NCI-H2081 treated with DMSO at 0.1 percent for 48 hours (cell line): ENCODE measurements around the gene TWSG1.

Experiments used
- DNase-seq: peaks from one replicate; lab custom pipeline; 2025; lab: John Stamatoyannopoulos, UW

Gene TWSG1

GRCh38 chr18:9334329-9334972 is at the start of gene TWSG1:
Gene TWSG1 (plus strand): TSS chr18:9334773. CDS start chr18:9337230, 2,457 bp downstream.
- DNase-seq, result no peak

DNA sequence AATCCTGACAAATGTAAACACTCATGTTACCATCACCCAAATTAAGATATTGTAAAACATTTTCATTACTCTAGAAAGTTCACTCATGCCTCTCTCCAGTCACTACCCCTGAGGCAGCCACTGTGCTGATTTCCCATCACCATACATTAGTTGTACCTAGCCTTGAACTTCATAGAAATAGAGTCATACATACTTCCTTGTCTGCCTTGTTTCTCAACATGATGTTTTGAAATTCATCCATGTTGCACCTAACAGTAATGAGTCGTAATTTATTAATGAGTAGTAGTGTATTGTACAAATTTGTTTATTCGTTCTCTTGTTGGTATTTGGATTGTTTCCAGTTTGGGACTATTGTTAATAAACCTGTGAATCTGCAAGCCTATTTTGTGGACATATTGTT is 49.0 kb upstream of the TWSG1 start:
- DNase-seq, result no peak

DNA sequence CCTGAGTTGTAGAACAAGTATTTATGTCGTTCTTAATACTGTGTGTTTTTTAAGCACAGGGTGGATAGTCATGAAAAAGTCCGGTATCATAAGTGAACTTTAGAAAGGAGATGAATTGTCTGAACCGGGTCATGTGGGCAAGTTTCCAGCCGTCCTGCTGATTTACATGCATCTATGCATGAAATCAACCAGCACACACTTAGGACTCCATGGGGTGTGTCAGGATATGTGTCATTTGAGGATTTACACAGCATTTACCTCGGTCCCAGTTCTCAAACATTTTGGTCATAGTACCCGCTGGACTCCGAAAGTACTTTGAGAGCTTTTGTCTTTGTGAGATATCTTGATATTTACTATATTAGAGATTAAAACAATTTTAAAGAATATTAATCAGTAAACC is 47.5 kb upstream of the TWSG1 start:
- no peak for DNase-seq

- no peak for DNase-seq
These were observed 44.9 kb upstream of the TWSG1 start for GRCh38 chr18:9289698-9290097.

GRCh38 chr18:9290156-9290555 is 44.4 kb upstream of the TWSG1 start:
- no peak for DNase-seq

DNA sequence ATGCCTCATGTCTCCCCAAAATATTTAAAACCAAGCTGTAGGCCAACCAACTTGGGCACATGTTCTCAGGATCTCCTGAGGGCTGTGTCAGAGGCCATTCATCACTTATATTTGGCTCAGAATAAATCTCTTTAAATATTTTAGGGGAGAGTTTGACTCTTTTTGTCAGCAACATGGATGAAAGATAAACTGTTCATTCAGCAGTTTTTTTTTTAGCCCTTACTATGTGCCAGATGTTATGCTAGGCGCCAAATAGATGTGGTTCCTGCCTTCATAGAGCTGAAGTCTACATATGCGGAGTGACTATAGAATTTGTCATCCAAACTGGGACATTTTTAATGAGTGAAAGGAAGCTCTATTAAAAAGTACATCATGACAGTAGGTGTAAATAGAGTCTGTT is 42.5 kb upstream of the TWSG1 start:
- DNase-seq, result no peak

DNA sequence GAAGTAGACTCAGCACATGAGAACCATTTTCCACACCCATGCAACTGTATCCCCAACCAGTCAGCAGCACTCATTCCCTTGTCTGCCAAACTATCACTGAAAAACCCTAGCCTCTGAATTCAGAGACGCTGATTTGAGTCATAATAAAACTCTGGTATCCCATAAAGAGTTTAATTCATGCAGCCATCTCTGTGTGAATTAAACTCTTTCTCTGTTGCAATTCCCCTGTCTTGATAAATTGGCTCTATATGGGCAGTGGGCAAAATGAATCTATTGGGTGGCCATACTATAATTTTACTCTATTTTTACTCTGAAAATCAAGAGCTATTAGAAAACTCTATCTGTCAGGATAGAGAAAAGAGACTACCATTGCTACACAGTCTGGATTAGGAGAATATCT is 40.6 kb upstream of the TWSG1 start:
- DNase-seq, result no peak

GRCh38 chr18:9296233-9297006 is 38.2 kb upstream of the TWSG1 start:
- no peak for DNase-seq

DNA sequence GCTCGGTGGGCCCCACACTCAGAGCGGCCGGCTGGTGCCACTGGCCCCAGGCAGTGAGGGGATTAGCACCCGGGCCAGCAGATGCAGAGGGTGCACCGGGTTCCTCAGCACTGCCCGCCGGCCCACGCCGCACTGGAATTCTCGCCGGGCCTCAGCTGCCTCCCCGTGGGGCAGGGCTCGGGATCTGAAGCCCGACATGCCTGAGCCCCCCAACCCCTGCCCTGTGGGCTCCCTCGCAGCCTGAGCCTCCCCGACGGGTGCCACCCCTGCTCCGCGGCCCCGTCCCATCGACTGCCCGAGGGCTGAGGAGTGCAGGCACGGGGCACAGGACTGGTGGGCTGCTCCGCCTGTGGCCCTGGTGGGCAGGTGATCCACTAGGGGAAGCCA is 37.6 kb upstream of the TWSG1 start:
- DNase-seq, result no peak

- DNase-seq, result no peak
These were observed 30.0 kb upstream of the TWSG1 start for GRCh38 chr18:9304388-9305070.

DNA sequence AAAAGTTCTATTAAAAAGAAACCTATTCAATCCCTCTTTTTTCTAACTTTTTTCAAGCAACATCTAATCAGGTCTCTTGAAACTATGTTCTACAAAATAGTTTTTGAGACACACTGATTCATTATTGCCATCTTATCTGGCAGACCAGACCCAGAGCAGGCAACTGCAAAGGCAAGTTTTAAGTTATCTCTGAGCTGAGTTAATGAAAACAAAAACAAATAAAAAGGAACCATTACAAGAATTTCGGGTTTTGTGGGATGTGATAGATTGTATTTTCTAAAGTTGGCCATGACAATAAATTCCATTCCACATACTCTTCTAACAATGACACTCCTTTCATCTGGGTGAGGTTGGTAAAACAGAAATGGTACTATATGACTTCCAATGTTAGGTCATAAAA is 15.2 kb upstream of the TWSG1 start:
- DNase-seq, result no peak

DNA sequence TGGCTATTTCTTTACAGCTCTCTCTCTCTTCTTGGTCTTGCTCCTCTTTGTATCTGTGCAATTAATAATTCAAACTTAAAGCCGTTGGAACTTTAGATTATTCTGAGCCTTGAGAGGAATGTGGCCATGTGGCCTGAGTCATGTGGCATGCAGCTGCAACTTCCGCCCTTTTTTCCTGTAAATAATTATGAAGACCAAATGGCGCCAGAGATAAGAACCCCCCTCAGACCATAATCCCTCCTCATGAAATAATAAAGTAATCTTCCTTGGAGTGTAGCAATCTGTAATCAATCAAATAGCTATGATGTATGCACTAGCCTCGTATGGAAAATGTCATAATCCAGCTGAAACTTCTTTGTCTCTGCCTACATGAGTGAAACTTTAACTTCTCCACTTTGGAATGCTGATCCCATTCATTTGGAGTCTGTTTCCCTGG is 13.5 kb upstream of the TWSG1 start:
- DNase-seq, result no peak

DNA sequence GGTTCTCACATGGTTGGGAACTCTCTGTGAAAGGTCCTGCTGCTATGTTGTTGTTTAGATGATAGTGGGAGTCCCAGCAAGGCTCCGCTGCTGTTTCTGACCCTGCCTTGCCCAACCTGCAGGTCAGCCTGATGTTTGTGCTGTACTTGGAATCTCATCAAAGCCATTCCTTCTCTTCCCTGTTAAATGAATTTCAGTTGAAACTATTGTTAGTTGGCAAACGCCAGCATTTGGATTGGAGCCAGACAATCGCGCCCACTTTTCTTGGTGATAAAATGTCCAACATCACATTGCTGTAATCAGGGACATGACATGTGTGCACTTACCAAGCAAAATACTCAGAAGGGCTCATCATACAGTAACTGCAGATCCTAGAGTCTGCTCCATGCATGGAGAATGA is 12.8 kb upstream of the TWSG1 start:
- DNase-seq, result no peak

DNA sequence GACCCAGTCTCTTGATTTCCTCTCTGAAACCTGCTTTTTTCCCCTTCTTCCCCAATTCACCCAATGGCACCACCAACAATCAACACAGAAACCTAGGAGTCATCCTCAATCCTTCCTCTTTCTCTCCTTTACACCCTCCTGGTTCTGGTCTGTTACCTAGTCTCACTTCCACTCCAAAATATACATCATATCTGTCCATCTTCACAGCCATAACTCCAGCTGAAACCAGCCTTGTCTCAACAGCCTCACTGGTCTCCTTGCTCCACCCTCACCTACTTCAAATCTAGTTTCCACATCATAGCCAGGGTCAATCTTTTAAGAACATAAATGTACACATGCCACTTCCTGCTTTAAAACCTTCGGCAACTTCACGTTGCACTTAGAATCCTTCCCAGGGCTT is 11.8 kb upstream of the TWSG1 start:
- no peak for DNase-seq

DNA sequence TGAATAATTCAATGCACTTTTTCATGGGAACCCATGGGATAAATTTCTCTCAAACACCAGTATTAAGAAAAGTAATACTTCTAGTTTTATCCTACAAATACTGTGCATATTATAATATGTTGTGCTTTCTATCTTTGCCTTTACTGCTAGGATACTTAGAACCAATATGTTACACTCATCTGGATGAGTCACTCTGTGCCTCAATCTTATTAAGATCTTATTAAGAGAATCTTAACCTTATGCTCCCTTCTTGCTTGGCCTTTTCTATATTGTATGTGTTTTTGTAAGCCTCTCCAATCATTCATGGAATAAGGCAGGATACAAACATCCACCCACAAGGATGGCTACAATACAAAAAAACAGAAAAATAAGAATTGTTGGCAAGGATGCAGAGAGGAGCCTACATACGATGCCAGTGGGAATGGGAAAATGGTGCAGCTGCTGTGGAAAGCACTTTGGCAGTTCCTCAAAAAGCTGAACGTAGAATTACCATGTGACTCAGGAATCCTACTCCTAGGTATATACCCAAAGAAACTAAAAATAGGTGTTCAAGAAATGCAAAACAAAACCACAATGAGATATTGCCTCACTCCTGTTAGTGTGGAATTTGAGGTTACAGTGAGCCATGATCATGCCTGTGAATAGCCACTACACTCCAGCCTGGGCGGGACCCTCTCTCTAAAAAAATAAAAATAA is 10.7 kb upstream of the TWSG1 start:
- DNase-seq, result no peak

DNA sequence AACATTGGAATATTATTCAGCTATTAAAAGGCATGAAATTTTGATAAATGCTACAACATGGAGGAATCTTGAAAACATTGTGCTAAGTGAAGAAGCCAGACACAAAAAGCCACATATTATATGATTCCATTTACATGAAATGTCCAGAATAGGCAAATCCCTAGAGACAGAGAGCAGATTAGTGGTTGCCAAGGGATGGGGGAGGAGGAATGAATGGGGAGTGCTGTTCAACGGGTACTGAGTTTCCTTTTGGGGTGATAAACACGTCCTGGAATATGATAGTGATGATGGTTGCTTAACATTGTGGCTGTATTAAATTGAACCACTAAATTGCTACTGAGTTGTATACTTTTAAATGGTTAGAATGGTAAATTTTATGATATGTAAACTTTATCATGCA is 8.9 kb upstream of the TWSG1 start:
- no peak for DNase-seq

DNA sequence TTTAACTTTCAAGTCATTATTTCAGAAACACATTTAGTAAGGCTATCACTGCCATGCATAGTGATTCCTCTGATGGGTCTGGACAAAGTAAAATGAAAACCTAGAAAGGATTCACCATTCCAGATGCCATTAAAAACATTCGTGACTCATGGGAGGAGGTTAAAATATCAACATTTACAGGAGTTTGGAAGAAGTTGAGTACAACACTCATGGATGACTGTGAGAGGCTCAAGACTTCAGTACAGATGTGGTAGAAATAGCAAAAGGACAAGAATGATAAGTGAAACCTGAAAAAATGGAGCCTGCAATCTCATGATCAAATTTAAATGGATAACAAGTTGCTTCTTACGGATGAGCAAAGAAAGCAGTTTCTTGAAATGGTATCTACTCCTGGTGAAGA is 5.8 kb upstream of the TWSG1 start:
- DNase-seq, result no peak

GRCh38 chr18:9329471-9329870 is 5.1 kb upstream of the TWSG1 start:
- no peak for DNase-seq

- no peak for DNase-seq
These were observed 4.2 kb upstream of the TWSG1 start for GRCh38 chr18:9330419-9330818.

GRCh38 chr18:9333441-9334328 is 888 bp upstream of the TWSG1 start:
- no peak for DNase-seq

GRCh38 chr18:9334973-9335696 is 562 bp downstream of the TWSG1 start:
- DNase-seq, result no peak
